HEK293 (cell line): Measurements from ENCODE around the gene MTCL3.

Experiments used
- ZNF214 ChIP-seq: fragments of 450-650 bp; formaldehyde crosslinking; IDR thresholded peaks from 2 replicates; pipeline ENCODE4 v1.5.1; 2017; ENCODE audit warnings: missing biosample characterization, mild to moderate bottlenecking, missing genetic modification characterization, borderline replicate concordance
- ZNF585B ChIP-seq: fragments of 450-650 bp; formaldehyde crosslinking; IDR thresholded peaks from 2 replicates; pipeline ENCODE4 v1.5.1; 2016; ENCODE audit warnings: missing biosample characterization, missing genetic modification characterization
- TF ChIP-seq, protein P1 (sequence below): fragments of 450-650 bp; formaldehyde crosslinking; IDR thresholded peaks from 2 replicates; pipeline ENCODE4 v1.5.1; 2016; ENCODE audit warnings: missing biosample characterization, missing genetic modification characterization

DNA sequence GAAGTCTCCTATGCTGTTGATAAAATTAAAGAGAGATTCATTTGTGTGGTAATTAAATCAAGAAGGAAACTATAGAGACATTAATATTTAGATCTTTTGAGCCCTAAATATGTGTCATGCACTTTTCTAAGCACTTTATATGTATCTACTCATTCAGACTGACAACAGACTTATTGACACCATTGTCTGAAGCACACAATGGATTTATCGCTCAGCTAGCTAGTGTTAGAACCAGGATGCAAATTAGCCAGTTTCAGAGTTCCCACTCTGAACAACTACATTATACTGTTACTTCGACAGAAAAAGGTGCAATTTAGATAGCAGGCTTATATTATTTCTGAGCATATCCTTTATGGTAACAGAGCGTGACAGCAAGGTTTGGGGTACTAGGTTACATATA, 32.2 kb downstream of the MTCL3 start:
- no peak for TF ChIP-seq ZNF214 (tag by site-specific recombination)
- TF ChIP-seq ZNF585B = no peak
- TF ChIP-seq, protein P1, sequence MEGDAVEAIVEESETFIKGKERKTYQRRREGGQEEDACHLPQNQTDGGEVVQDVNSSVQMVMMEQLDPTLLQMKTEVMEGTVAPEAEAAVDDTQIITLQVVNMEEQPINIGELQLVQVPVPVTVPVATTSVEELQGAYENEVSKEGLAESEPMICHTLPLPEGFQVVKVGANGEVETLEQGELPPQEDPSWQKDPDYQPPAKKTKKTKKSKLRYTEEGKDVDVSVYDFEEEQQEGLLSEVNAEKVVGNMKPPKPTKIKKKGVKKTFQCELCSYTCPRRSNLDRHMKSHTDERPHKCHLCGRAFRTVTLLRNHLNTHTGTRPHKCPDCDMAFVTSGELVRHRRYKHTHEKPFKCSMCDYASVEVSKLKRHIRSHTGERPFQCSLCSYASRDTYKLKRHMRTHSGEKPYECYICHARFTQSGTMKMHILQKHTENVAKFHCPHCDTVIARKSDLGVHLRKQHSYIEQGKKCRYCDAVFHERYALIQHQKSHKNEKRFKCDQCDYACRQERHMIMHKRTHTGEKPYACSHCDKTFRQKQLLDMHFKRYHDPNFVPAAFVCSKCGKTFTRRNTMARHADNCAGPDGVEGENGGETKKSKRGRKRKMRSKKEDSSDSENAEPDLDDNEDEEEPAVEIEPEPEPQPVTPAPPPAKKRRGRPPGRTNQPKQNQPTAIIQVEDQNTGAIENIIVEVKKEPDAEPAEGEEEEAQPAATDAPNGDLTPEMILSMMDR (tag by site-specific recombination) = no peak
